Measurements from ENCODE around the gene FURIN. TPM values are rescaled to one million over a fixed set of nuclear protein-coding genes. Genes with fewer than 3 reads are reported as not detected.
"Not testable (repeated sequence)": the region's sequence is repeated elsewhere in the genome, so short reads cannot be mapped to it uniquely, and the experiment has no call there.

The FURIN gene
- total RNA-seq, 1 donor from 2014 or later: 124 TPM

- no peak for DNase-seq (ENCODE audit: low read depth)
Measured at GRCh38 chr15:90915216-90915807, 46.9 kb downstream of the FURIN start.

GRCh38 chr15:90915808-90916440, 47.5 kb downstream of the FURIN start:
- DNase-seq (ENCODE audit: low read depth): no peak

- no peak for DNase-seq (ENCODE audit: low read depth)
Measured at GRCh38 chr15:90916461-90916860, 48.1 kb downstream of the FURIN start.

- DNase-seq (ENCODE audit: low read depth): no peak
Measured at GRCh38 chr15:90917569-90917968, 49.2 kb downstream of the FURIN start.

GRCh38 chr15:90918034-90918788, 49.8 kb downstream of the FURIN start:
- DNase-seq (ENCODE audit: low read depth): no peak

GRCh38 chr15:90918835-90919234, 50.4 kb downstream of the FURIN start:
- no peak for DNase-seq (ENCODE audit: low read depth)

- DNase-seq (ENCODE audit: low read depth): no peak
Measured at GRCh38 chr15:90921887-90922286, 53.5 kb downstream of the FURIN start.

- DNase-seq (ENCODE audit: low read depth): not testable (repeated sequence)
Measured at GRCh38 chr15:90922712-90923322, 54.4 kb downstream of the FURIN start.

- no peak for DNase-seq (ENCODE audit: low read depth)
Measured at GRCh38 chr15:90924375-90924774, 56.0 kb downstream of the FURIN start.

- DNase-seq (ENCODE audit: low read depth): not testable (repeated sequence)
Measured at GRCh38 chr15:90926766-90927165, 58.4 kb downstream of the FURIN start.

- not testable (repeated sequence) for DNase-seq (ENCODE audit: low read depth)
Measured at GRCh38 chr15:90928106-90928505, 59.7 kb downstream of the FURIN start.

GRCh38 chr15:90929246-90930019, 61.0 kb downstream of the FURIN start:
- no peak for DNase-seq (ENCODE audit: low read depth)

- DNase-seq (ENCODE audit: low read depth): no peak
Measured at GRCh38 chr15:90930861-90931574, 62.6 kb downstream of the FURIN start.

GRCh38 chr15:90931575-90931827, 63.1 kb downstream of the FURIN start:
- no peak for DNase-seq (ENCODE audit: low read depth)

GRCh38 chr15:90931828-90932659, 63.7 kb downstream of the FURIN start, which contains the start of gene HDDC3:
HDDC3 (minus strand) TSS chr15:90932549; CDS start chr15:90932540, 9 bp downstream.
- peak; percentile 61 for DNase-seq (ENCODE audit: low read depth)

GRCh38 chr15:90932660-90932991, 64.2 kb downstream of the FURIN start:
- DNase-seq (ENCODE audit: low read depth): no peak

Measured in renal cortical epithelial cell (primary cell).